Stimulated activated CD8-positive, alpha-beta memory T cell treated with anti-CD3 and anti-CD28 coated beads, Interleukin-15, amount 100 ng/mL, for 24 hours (primary cell): ENCODE results near the gene LONRF3.

Experiments used
- DNase-seq: peaks from one replicate; pipeline ENCODE4 v3.0.0-alpha.2; 2020; ENCODE audit warnings: low read depth

Gene LONRF3

GRCh38 chrX:119036107-119037029, 62.0 kb downstream of the LONRF3 start:
- DNase-seq: no peak

GRCh38 chrX:119040432-119040831, 66.0 kb downstream of the LONRF3 start:
- no peak for DNase-seq

- DNase-seq: no peak
Observed at GRCh38 chrX:119041175-119041574, 66.8 kb downstream of the LONRF3 start.

GRCh38 chrX:119042040-119042439, 67.6 kb downstream of the LONRF3 start:
- DNase-seq: no peak

GRCh38 chrX:119042996-119043395, 68.6 kb downstream of the LONRF3 start:
- no peak for DNase-seq

- DNase-seq: no peak
Observed at GRCh38 chrX:119045884-119046283, 71.5 kb downstream of the LONRF3 start.

- DNase-seq: no peak
Observed at GRCh38 chrX:119055687-119056086, 81.3 kb downstream of the LONRF3 start.

- no peak for DNase-seq
Observed at GRCh38 chrX:119062750-119063374, 88.4 kb downstream of the LONRF3 start.

GRCh38 chrX:119063428-119063827, 89.0 kb downstream of the LONRF3 start:
- no peak for DNase-seq

- no peak for DNase-seq
Observed at GRCh38 chrX:119067023-119067739, 92.8 kb downstream of the LONRF3 start.
